Vagina (tissue), 2 donors: Measurements from ENCODE around the gene SIVA1. TPM values are rescaled to one million over a fixed set of nuclear protein-coding genes. Genes with fewer than 3 reads are reported as not detected.

Experiments used
- DNase-seq, 2 donors: peaks; one replicate each; pipeline ENCODE4 v3.0.0-alpha.2; 2017; ENCODE audit errors: extremely low spot score in 2 of 2
- H3K27ac ChIP-seq: fragments of 200-600 bp; sonication (generic); one replicate; pipeline ENCODE4 v1.5.1; 2019
- H3K27me3 ChIP-seq: fragments of 200-600 bp; sonication (generic); one replicate; pipeline ENCODE4 v1.5.1; 2019
- H3K36me3 ChIP-seq, 2 donors: fragments of 200-600 bp; sonication (generic); one replicate each; pipeline ENCODE4 v1.5.1; 2017 to 2019
- H3K4me1 ChIP-seq: fragments of 200-600 bp; sonication (generic); one replicate; pipeline ENCODE4 v1.5.1; 2019
- H3K4me3 ChIP-seq, 2 donors: fragments of 200-600 bp; sonication (generic); 1 replicate in 1 of 2; 2 replicates in 1 of 2; pipeline ENCODE4 v1.5.1; 2016 to 2019
- H3K9me3 ChIP-seq: fragments of 200-600 bp; sonication (generic); one replicate; pipeline ENCODE4 v1.5.1; 2019
- POLR2A ChIP-seq, 2 donors: fragments of 450-650 bp; IDR thresholded peaks; one replicate each; pipeline ENCODE4 v1.6.1; 2017; ENCODE audit warnings: antibody characterized with exemption in 2 of 2, mild to moderate bottlenecking in 2 of 2, moderate library complexity in 2 of 2
- POLR2AphosphoS5 ChIP-seq, 2 donors: sonication (generic); formaldehyde crosslinking; IDR thresholded peaks; one replicate each; pipeline ENCODE4 v1.9.0; 2017; ENCODE audit warnings: antibody characterized with exemption in 2 of 2, mild to moderate bottlenecking in 2 of 2, low read depth in 1 of 2; ENCODE audit not compliant: insufficient read depth in 1 of 2
- intact Hi-C: fragments of 100-400 bp; cut with DNase I; formaldehyde crosslinking; loops from one replicate; pipeline ENCODE4 v1.15.1; 2023
- total RNA-seq: library from RNA; depleted of rRNA; stranded (reverse); fragments of >200 nt; gene quantifications from one replicate; pipeline ENCODE4 v1.2.3, GENCODE V29; 2016
- TF ChIP-seq, protein P1 (sequence below), 3 experiments: fragments of 450-650 bp in 2 of 3; fragments of 200-600 bp in 1 of 3; sonication (generic) in 1 of 3; IDR thresholded peaks; one replicate each; pipeline ENCODE4 v1.5.1; 2017 to 2019; ENCODE audit warnings: antibody characterized with exemption in 3 of 3, mild to moderate bottlenecking in 2 of 3, moderate library complexity in 2 of 3

Gene SIVA1
- total RNA-seq, 1 donor from 2014 or later = 284 TPM

DNA sequence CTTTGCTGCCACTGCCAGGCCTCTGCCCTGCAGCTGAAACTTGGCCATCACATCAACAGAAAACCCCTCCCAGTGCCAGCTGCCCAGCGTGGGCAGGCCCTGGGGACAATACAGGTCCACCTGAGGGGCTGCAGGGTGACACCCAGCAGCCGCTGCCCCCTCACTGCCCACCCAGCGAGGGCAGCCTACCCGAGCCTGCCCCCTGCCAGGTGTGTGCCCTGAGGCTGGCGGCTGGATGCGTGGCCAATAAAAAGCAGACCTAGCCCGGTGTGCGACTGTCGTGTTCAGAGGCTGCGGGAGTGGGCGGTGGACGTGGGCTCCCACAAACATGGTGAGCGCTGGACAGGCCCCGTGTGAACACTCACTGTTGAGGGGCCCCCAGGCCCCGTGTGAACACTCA, 33.6 kb upstream of the SIVA1 start:
- H3K4me1 ChIP-seq = peaks cover 21% of the 10 kb centered on the region
- H3K27ac ChIP-seq = no peak overlapping the region
- no peak for DNase-seq
- H3K9me3 ChIP-seq = no peaks in the 10 kb centered on the region
- H3K4me3 ChIP-seq = no peak overlapping the region
- TF ChIP-seq, protein P1, sequence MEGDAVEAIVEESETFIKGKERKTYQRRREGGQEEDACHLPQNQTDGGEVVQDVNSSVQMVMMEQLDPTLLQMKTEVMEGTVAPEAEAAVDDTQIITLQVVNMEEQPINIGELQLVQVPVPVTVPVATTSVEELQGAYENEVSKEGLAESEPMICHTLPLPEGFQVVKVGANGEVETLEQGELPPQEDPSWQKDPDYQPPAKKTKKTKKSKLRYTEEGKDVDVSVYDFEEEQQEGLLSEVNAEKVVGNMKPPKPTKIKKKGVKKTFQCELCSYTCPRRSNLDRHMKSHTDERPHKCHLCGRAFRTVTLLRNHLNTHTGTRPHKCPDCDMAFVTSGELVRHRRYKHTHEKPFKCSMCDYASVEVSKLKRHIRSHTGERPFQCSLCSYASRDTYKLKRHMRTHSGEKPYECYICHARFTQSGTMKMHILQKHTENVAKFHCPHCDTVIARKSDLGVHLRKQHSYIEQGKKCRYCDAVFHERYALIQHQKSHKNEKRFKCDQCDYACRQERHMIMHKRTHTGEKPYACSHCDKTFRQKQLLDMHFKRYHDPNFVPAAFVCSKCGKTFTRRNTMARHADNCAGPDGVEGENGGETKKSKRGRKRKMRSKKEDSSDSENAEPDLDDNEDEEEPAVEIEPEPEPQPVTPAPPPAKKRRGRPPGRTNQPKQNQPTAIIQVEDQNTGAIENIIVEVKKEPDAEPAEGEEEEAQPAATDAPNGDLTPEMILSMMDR (IDR thresholded peaks at IDR 0.05) = no peak
- TF ChIP-seq POLR2A (IDR thresholded peaks at IDR 0.05) (no peak), POLR2AphosphoS5 (IDR thresholded peaks at IDR 0.05; ENCODE audit: insufficient read depth in 1 of 2, low read depth in 1 of 2) (no peak)
- intact Hi-C loops = no loop called here
- peaks cover 0 to 24% of the 10 kb centered on the region in 2 donors for H3K36me3 ChIP-seq
- H3K27me3 ChIP-seq = no peaks in the 10 kb centered on the region

DNA sequence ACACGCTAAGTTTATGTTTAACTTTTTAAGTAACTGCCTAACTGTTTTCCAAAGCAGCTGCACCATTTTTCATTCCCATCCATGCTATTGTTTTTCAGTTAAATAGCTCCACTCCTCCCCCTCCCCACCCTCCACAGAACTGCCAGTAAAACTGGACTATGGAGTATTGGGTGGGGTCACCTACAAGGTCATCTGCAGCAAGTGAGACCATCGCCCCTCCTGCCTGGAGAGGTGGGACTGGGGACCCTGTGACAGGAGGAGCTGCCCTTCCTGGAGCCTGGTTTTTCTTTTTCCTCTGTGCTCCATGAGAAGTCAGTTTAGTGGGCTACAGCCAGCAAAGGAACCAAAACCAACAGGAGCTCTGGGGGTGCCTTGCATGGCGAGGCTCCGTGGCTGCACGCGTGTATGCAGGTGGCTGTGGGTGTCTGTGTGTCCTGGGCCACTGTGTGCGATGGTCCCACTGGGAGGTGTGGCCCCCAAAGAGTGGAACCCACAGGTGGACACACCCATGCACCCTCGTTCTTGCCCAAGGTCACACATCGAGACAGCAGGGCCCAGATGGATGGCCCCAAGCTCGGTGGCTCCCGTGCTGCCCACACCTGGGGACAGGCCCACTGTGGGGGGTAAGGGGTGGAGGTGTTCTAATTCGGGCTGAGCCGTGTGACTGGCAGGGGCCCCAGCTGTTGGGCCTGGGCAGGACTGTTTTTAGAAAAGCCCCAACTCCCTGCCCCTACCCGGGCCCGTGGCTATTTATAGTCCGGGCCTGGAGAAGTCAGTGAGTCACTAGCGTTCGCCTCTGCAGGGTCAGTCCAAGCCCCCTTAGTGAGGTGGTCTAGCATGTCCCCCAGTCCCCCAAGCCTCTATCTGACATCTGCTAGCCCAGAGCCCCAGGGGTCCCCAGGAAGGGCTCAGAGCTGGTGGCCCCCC, 31.2 kb upstream of the SIVA1 start:
- DNase-seq = no peak
- H3K4me1 ChIP-seq = peaks cover 40% of the 10 kb centered on the region
- no peaks in the 10 kb centered on the region for H3K27me3 ChIP-seq
- TF ChIP-seq, protein P1 (IDR thresholded peaks at IDR 0.05) = no peak
- TF ChIP-seq POLR2AphosphoS5 (IDR thresholded peaks at IDR 0.05; ENCODE audit: insufficient read depth in 1 of 2, low read depth in 1 of 2) (no peak), POLR2A (IDR thresholded peaks at IDR 0.05) (no peak)
- no peak overlapping the region for H3K27ac ChIP-seq
- H3K36me3 ChIP-seq = peaks cover 0 to 7% of the 10 kb centered on the region in 2 donors
- H3K4me3 ChIP-seq = no peak overlapping the region
- no peaks in the 10 kb centered on the region for H3K9me3 ChIP-seq
- intact Hi-C loops = no loop called here

DNA sequence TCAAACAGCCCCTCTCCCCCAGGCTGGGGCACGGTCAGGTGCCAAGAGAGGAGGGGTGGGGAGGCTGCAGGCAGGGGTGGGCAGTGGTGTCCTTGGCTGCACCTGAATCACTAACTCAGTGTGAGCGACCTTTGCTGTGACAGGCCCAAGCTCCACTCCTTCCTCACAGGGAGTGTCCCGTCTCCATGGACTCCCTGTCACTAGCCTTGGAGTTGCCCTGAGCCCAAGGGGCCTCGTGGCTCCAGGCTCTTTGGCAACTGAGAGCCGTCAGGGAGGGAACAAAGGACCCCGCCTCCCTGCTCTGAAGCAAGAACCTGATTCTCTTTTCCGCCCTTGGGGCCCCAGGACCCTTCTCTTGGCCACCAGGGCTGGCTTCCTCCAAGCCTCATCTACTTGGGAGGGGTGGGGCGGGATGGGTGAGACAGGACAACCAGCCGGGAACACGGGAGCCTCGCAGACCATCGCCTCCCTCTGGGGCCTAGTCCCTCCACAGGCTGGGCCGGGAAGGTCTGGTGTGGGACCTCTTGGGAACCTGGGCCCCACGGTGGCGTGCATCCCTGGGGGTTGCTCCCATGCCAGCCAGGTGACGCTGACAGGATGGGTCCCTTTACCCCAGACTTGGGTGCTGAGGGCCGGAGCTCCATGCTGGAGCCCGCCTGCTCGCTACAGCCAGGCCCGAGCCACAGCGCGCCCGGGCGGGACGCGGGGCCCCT, 29.9 kb upstream of the SIVA1 start:
- Histone ChIP-seq H3K4me3 (peak overlapping the region; percentile 57 to 61), H3K9me3 (no peaks in the 10 kb centered on the region), H3K36me3 (peaks cover 0 to 7% of the 10 kb centered on the region in 2 donors), H3K27me3 (no peaks in the 10 kb centered on the region), H3K27ac (no peak overlapping the region), H3K4me1 (peaks cover 40% of the 10 kb centered on the region)
- TF ChIP-seq POLR2AphosphoS5 (IDR thresholded peaks at IDR 0.05; ENCODE audit: insufficient read depth in 1 of 2, low read depth in 1 of 2) (peak in 1 of 2 donors; percentile 12), POLR2A (IDR thresholded peaks at IDR 0.05) (no peak)
- no peak for DNase-seq
- intact Hi-C loops = no loop called here

DNA sequence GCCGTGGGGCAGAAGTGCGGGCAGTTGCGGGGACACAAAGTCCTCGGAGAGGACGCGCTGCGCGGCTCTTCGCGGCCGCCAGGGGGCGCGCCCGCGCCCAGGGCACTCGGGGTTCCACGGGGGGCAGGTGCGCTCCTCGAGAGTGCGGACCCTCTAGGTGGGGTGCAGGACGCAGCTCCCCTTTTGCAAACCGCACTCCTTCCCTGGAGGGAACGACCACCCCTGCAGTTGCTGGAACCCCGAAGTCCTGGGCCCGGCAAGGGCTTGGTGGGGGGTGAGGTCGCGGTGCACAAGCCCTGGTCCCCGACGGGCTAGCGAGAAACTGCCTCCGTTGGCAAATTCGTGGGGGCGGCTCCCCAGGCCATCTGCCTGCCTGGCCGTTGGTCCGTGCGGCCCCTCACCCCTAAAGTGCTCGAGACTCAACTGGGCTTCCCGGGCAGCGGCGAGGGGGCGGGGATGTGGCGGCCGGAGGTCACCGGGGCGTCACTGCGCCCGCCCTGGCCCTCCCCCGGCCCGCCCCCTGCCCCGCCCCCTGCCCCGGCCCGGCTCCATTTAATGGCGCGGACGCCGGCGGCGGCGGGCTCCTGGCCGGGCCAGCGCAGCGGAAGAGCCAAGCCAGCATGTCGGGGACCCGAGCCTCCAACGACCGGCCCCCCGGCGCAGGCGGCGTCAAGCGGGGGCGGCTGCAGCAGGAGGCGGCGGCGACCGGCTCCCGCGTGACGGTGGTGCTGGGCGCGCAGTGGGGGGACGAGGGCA, 29.1 kb upstream of the SIVA1 start, which contains the start of gene ADSS1:
TSS of gene ADSS1 (plus strand) at position 579 of the 756 bp plus-strand sequence. CDS start at position 621, 42 bp downstream.
- H3K9me3 ChIP-seq = no peaks in the 10 kb centered on the region
- DNase-seq = no peak
- peaks cover 40% of the 10 kb centered on the region for H3K4me1 ChIP-seq
- H3K27me3 ChIP-seq = no peaks in the 10 kb centered on the region
- H3K27ac ChIP-seq = peak within 1 kb of the TSS; percentile 37
- intact Hi-C loops = no loop called here
- no peak for TF ChIP-seq POLR2A (IDR thresholded peaks at IDR 0.05)
- TF ChIP-seq, protein P1 (IDR thresholded peaks at IDR 0.05) = peak; percentile 68 to 90 (median 72)
- peak in 1 of 2 donors; percentile 25 for TF ChIP-seq POLR2AphosphoS5 (IDR thresholded peaks at IDR 0.05; ENCODE audit: insufficient read depth in 1 of 2, low read depth in 1 of 2)
- H3K36me3 ChIP-seq = peaks cover 0 to 7% of the 10 kb centered on the region in 2 donors
- peak within 1 kb of the TSS; percentile 57 to 61 for H3K4me3 ChIP-seq
